H9 (cell line): ENCODE data around the gene C1QL4. TPM values are rescaled to one million over a fixed set of nuclear protein-coding genes. Genes with fewer than 3 reads are reported as not detected.

Experiments
- DNase-seq: peaks from one replicate; pipeline ENCODE4 v3.0.0-alpha.2; 2017
- H2AFZ ChIP-seq: one replicate; pipeline ENCODE4 v1.6.1; 2013; ENCODE audit warnings: mild to moderate bottlenecking, low read length, control low read depth, moderate library complexity
- H2AK5ac ChIP-seq: 2 replicates; pipeline ENCODE4 v1.6.1; 2013; ENCODE audit warnings: low read length, control low read depth, mixed read lengths; ENCODE audit not compliant: insufficient read length
- H2BK120ac ChIP-seq: one replicate; pipeline ENCODE4 v1.6.1; 2013; ENCODE audit warnings: low read depth, mild to moderate bottlenecking, low read length, control low read depth, inconsistent platforms; ENCODE audit not compliant: poor library complexity, severe bottlenecking
- H2BK12ac ChIP-seq: 2 replicates; pipeline ENCODE4 v1.6.1; 2013; ENCODE audit warnings: low read length, control low read depth, mixed read lengths, low read depth; ENCODE audit not compliant: insufficient read length
- H2BK15ac ChIP-seq: 2 replicates; pipeline ENCODE4 v1.6.1; 2013; ENCODE audit warnings: low read depth, low read length, control low read depth
- H2BK20ac ChIP-seq: one replicate; pipeline ENCODE4 v1.6.1; 2013; ENCODE audit warnings: low read depth, mild to moderate bottlenecking, low read length, control low read depth, inconsistent platforms; ENCODE audit not compliant: poor library complexity, severe bottlenecking
- H2BK5ac ChIP-seq: 2 replicates; pipeline ENCODE4 v1.6.1; 2013; ENCODE audit warnings: low read length, control low read depth, mixed read lengths; ENCODE audit not compliant: insufficient read length
- H3K14ac ChIP-seq: 2 replicates; pipeline ENCODE4 v1.6.1; 2013; ENCODE audit warnings: low read length, control low read depth; ENCODE audit not compliant: insufficient read depth
- H3K18ac ChIP-seq: 2 replicates; pipeline ENCODE4 v1.6.1; 2013; ENCODE audit warnings: low read depth, mild to moderate bottlenecking, mixed read lengths, low read length, control low read depth; ENCODE audit not compliant: insufficient read length
- H3K23ac ChIP-seq: 2 replicates; pipeline ENCODE4 v1.6.1; 2013; ENCODE audit warnings: low read length, control low read depth, mixed read lengths, low read depth; ENCODE audit not compliant: insufficient read length
- H3K23me2 ChIP-seq: 2 replicates; pipeline ENCODE4 v1.6.1; 2013; ENCODE audit warnings: low read depth, mild to moderate bottlenecking, mixed read lengths, low read length, control low read depth; ENCODE audit not compliant: insufficient read length, poor library complexity, severe bottlenecking
- H3K27ac ChIP-seq: 2 replicates; pipeline ENCODE4 v1.5.1; 2013; ENCODE audit warnings: low read length, control low read depth, mixed read lengths, low read depth; ENCODE audit not compliant: insufficient read length
- H3K27me3 ChIP-seq: 2 replicates; pipeline ENCODE4 v1.6.1; 2013; ENCODE audit warnings: low read length, control low read depth, inconsistent platforms; ENCODE audit not compliant: insufficient read depth
- H3K4ac ChIP-seq: 2 replicates; pipeline ENCODE4 v1.6.1; 2013; ENCODE audit warnings: low read depth, mild to moderate bottlenecking, control low read depth, inconsistent platforms, low read length, moderate library complexity
- H3K4me1 ChIP-seq: 2 replicates; pipeline ENCODE4 v1.6.1; 2013; ENCODE audit warnings: low read length, control low read depth, inconsistent platforms; ENCODE audit not compliant: insufficient read depth
- H3K4me2 ChIP-seq: 2 replicates; pipeline ENCODE4 v1.6.1; 2013; ENCODE audit warnings: low read length, control low read depth, mixed read lengths; ENCODE audit not compliant: insufficient read length, insufficient read depth
- H3K56ac ChIP-seq: 2 replicates; pipeline ENCODE4 v1.6.1; 2013; ENCODE audit warnings: low read depth, mild to moderate bottlenecking, mixed read lengths, low read length, control low read depth; ENCODE audit not compliant: insufficient read length
- H3K79me1 ChIP-seq: 2 replicates; pipeline ENCODE4 v1.6.1; 2013; ENCODE audit warnings: low read depth, mild to moderate bottlenecking, moderate library complexity, low read length, control low read depth, inconsistent platforms; ENCODE audit not compliant: insufficient read depth, poor library complexity, severe bottlenecking
- H3K79me2 ChIP-seq: 2 replicates; pipeline ENCODE4 v1.6.1; 2013; ENCODE audit warnings: low read length, control low read depth, inconsistent platforms; ENCODE audit not compliant: insufficient read depth
- H3K9ac ChIP-seq: 2 replicates; pipeline ENCODE4 v1.6.1; 2013; ENCODE audit warnings: low read length, control low read depth, mixed read lengths; ENCODE audit not compliant: insufficient read length; ENCODE audit errors: extremely low read depth
- H3K9me3 ChIP-seq: one replicate; pipeline ENCODE4 v1.6.1; 2013; ENCODE audit warnings: low read depth, low read length, inconsistent platforms; ENCODE audit not compliant: control insufficient read depth
- H3T11ph ChIP-seq: one replicate; pipeline ENCODE4 v1.6.1; 2013; ENCODE audit warnings: mild to moderate bottlenecking, low read length, control low read depth, inconsistent platforms
- H4K20me1 ChIP-seq: one replicate; pipeline ENCODE4 v1.6.1; 2013; ENCODE audit not compliant: control insufficient read depth, insufficient read length, insufficient read depth
- H4K5ac ChIP-seq: 2 replicates; pipeline ENCODE4 v1.6.1; 2013; ENCODE audit warnings: low read depth, mild to moderate bottlenecking, mixed read lengths, low read length, control low read depth; ENCODE audit not compliant: insufficient read length
- H4K8ac ChIP-seq: replicated peaks from 2 replicates; pipeline ENCODE4 v1.6.1; 2013; ENCODE audit warnings: low read length, control low read depth, mixed read lengths, low read depth; ENCODE audit not compliant: insufficient read length
- H4K91ac ChIP-seq: 2 replicates; pipeline ENCODE4 v1.6.1; 2013; ENCODE audit warnings: low read depth, mild to moderate bottlenecking, moderate library complexity, mixed read lengths, low read length, control low read depth; ENCODE audit not compliant: insufficient read length
- H3K27ac Mint-ChIP-seq, 3 experiments: 2 replicates in 2 of 3; 3 replicates in 1 of 3; pipeline ENCODE4 v1.8.0; 2020 to 2021; ENCODE audit warnings: mixed read lengths in 3 of 3, mild to moderate bottlenecking in 1 of 3, moderate library complexity in 1 of 3
- H3K27me3 Mint-ChIP-seq: 2 replicates; pipeline ENCODE4 v1.8.0; 2021; ENCODE audit warnings: low read depth, mild to moderate bottlenecking, moderate library complexity, mixed read lengths
- H3K36me3 Mint-ChIP-seq, 3 experiments: 2 replicates in 2 of 3; 3 replicates in 1 of 3; pipeline ENCODE4 v1.8.0; 2020 to 2021; ENCODE audit warnings: low read depth in 3 of 3, mixed read lengths in 3 of 3; ENCODE audit not compliant: insufficient read depth in 1 of 3
- H3K4me1 Mint-ChIP-seq, 2 experiments: 2 replicates each; pipeline ENCODE4 v1.8.0; 2020; ENCODE audit warnings: mixed read lengths in 2 of 2
- H3K4me3 Mint-ChIP-seq, 2 experiments: 2 replicates in 1 of 2; 3 replicates in 1 of 2; pipeline ENCODE4 v1.8.0; 2020 to 2021; ENCODE audit warnings: mild to moderate bottlenecking in 2 of 2, mixed read lengths in 2 of 2, moderate library complexity in 1 of 2
- H3K9me3 Mint-ChIP-seq, 2 experiments: 2 replicates in 1 of 2; 3 replicates in 1 of 2; pipeline ENCODE4 v1.8.0; 2020; ENCODE audit warnings: mild to moderate bottlenecking in 2 of 2, mixed read lengths in 2 of 2, moderate library complexity in 1 of 2
- CTCF ChIP-seq: fragments of 200-600 bp; sonication (generic); conservative IDR thresholded peaks from 3 replicates; pipeline ENCODE4 v1.8.0; 2021; ENCODE audit warnings: antibody characterized with exemption, mild to moderate bottlenecking
- WGBS: extraction: QIAGEN DNeasy Blood & Tissue Kit; methylation state at CpG from one replicate; pipeline ENCODE4 v1.1.7; 2013; ENCODE audit warnings: missing lambda C conversion rate, low lambda C conversion rate, mixed read lengths; ENCODE audit not compliant: insufficient read length; ENCODE audit errors: extremely low coverage; 5-methylcytosine and 5-hydroxymethylcytosine counted together
- total RNA-seq: library from RNA; stranded (reverse); gene quantifications from 2 replicates; pipeline ENCODE4 v1.2.1, GENCODE V29; 2021

C1QL4 gene
- total RNA-seq, 1 experiment from 2014 or later, result 1.9 TPM

GRCh38 chr12:49304161-49304560, 32.8 kb downstream of the C1QL4 start:
- Histone ChIP-seq H4K5ac (no peak overlapping the region), H3K56ac (no peak overlapping the region), H3K79me2 (no peaks in the 10 kb centered on the region), H2BK15ac (no peak overlapping the region), H2BK5ac (no peak overlapping the region), H2AK5ac (no peak overlapping the region), H3K23me2 (no peaks in the 10 kb centered on the region), H2BK12ac (no peak overlapping the region), H3K9ac (no peak overlapping the region), H3K79me1 (no peaks in the 10 kb centered on the region), H4K91ac (no peak overlapping the region), H2AFZ (no peak overlapping the region), H3K14ac (no peak overlapping the region), H3K4ac (no peak overlapping the region), H3K23ac (no peak overlapping the region), H3K18ac (no peak overlapping the region), H2BK20ac (no peak overlapping the region), H4K8ac (no peak overlapping the region), H3K27ac (no peak overlapping the region), H3K27me3 (0 out of 2 replicates have a peak, but pooled peaks cover 3% of the 10 kb centered on the region), H3K9me3 (no peaks in the 10 kb centered on the region), H4K20me1 (no peaks in the 10 kb centered on the region), H2BK120ac (no peak overlapping the region), H3K4me1 (no peaks in the 10 kb centered on the region), H3T11ph (no peak overlapping the region), H3K4me2 (no peak overlapping the region)
- no CpG with 5 or more reads among the region's 2 CpGs for WGBS
- no peak overlapping the region for H3K4me3 Mint-ChIP-seq
- no peak overlapping the region for H3K27ac Mint-ChIP-seq
- DNase-seq, result no peak
- no peaks in the 10 kb centered on the region; a peak in 1 of 7 replicates for H3K36me3 Mint-ChIP-seq
- no peak for TF ChIP-seq CTCF
- H3K27me3 Mint-ChIP-seq, result peaks cover 50% of the 10 kb centered on the region
- H3K9me3 Mint-ChIP-seq, result no peaks in the 10 kb centered on the region
- H3K4me1 Mint-ChIP-seq, result no peaks in the 10 kb centered on the region
